ENCODE data around the gene C7orf57.

The C7orf57 gene

GRCh38 chr7:48058990-48059389 is 23.6 kb downstream of the C7orf57 start:
- H3K4me1 ChIP-seq (ENCODE audit: control extremely low read depth in 1 of 4, control insufficient read depth in 4 of 4, insufficient read depth in 4 of 4, low read length in 3 of 4): peaks cover 0 to 2% (median 0%) of the 10 kb centered on the region in 4 experiments
- POLR2A ChIA-PET: no interaction called here

GRCh38 chr7:48059706-48060105 is 24.4 kb downstream of the C7orf57 start:
- CTCF ChIA-PET: no interaction called here
- WGBS (ENCODE audit: insufficient coverage): 100% methylated on average over 2 of the region's 5 CpGs
- POLR2A ChIA-PET: interaction anchor here (0.7 kb wide), 1 partner anchor 25 kb away, joined by 3 read pairs; no protein-coding TSS in a partner anchor

More at GRCh38 chr7:48058990-48059389, 23.6 kb downstream of the C7orf57 start:
- no peaks in the 10 kb centered on the region for H3K36me3 ChIP-seq (ENCODE audit: control insufficient read depth in 4 of 4, insufficient read depth in 4 of 4, low read length in 3 of 4)
- DNase-seq: no peak
- H3K27me3 ChIP-seq (replicated peaks in 2 of 5; ENCODE audit: control insufficient read depth in 4 of 5, insufficient read depth in 5 of 5, low read length in 4 of 5): no peaks in the 10 kb centered on the region
- 100% methylated on average over 2 of the region's 2 CpGs for WGBS (ENCODE audit: insufficient coverage)
- no peak overlapping the region for H3K27ac ChIP-seq (ENCODE audit: insufficient read depth in 1 of 2, low read depth in 1 of 2, low read length in 2 of 2, poor library complexity in 1 of 2, severe bottlenecking in 2 of 2)
- CTCF ChIA-PET: no interaction called here
- H3K9me3 ChIP-seq (ENCODE audit: control extremely low read depth in 1 of 5, control insufficient read depth in 4 of 5, insufficient read depth in 2 of 5, low read depth in 1 of 5, low read length in 4 of 5): peaks cover 0 to 2% (median 0%) of the 10 kb centered on the region in 5 experiments
- no peak overlapping the region for H3K4me3 ChIP-seq (ENCODE audit: control insufficient read depth in 1 of 7, extremely low read depth in 1 of 7, insufficient read depth in 4 of 7, low read depth in 2 of 7, low read length in 6 of 7)

GRCh38 chr7:48063985-48064384 is 28.6 kb downstream of the C7orf57 start:
- ChIA-PET CTCF (no interaction called here), POLR2A (no interaction called here)
- Histone ChIP-seq H3K27me3 (replicated peaks in 2 of 5; ENCODE audit: control insufficient read depth in 4 of 5, insufficient read depth in 5 of 5, low read length in 4 of 5) (no peaks in the 10 kb centered on the region), H3K9me3 (ENCODE audit: control extremely low read depth in 1 of 5, control insufficient read depth in 4 of 5, insufficient read depth in 2 of 5, low read depth in 1 of 5, low read length in 4 of 5) (peaks cover 0 to 2% (median 0%) of the 10 kb centered on the region in 5 experiments), H3K4me1 (ENCODE audit: control extremely low read depth in 1 of 4, control insufficient read depth in 4 of 4, insufficient read depth in 4 of 4, low read length in 3 of 4) (no peaks in the 10 kb centered on the region), H3K27ac (ENCODE audit: insufficient read depth in 1 of 2, low read depth in 1 of 2, low read length in 2 of 2, poor library complexity in 1 of 2, severe bottlenecking in 2 of 2) (no peak overlapping the region), H3K4me3 (ENCODE audit: control insufficient read depth in 1 of 7, extremely low read depth in 1 of 7, insufficient read depth in 4 of 7, low read depth in 2 of 7, low read length in 6 of 7) (no peak overlapping the region), H3K36me3 (ENCODE audit: control insufficient read depth in 4 of 4, insufficient read depth in 4 of 4, low read length in 3 of 4) (no peaks in the 10 kb centered on the region)
- DNase-seq: no peak
- 78% methylated on average over 1 of the region's 1 CpG for whole genome bisulfite sequencing (ENCODE audit: insufficient coverage)

More at GRCh38 chr7:48059706-48060105, 24.4 kb downstream of the C7orf57 start:
- Histone ChIP-seq H3K4me3 (ENCODE audit: control insufficient read depth in 1 of 7, extremely low read depth in 1 of 7, insufficient read depth in 4 of 7, low read depth in 2 of 7, low read length in 6 of 7) (no peak overlapping the region), H3K36me3 (ENCODE audit: control insufficient read depth in 4 of 4, insufficient read depth in 4 of 4, low read length in 3 of 4) (no peaks in the 10 kb centered on the region), H3K27ac (ENCODE audit: insufficient read depth in 1 of 2, low read depth in 1 of 2, low read length in 2 of 2, poor library complexity in 1 of 2, severe bottlenecking in 2 of 2) (no peak overlapping the region), H3K4me1 (ENCODE audit: control extremely low read depth in 1 of 4, control insufficient read depth in 4 of 4, insufficient read depth in 4 of 4, low read length in 3 of 4) (peaks cover 0 to 2% (median 0%) of the 10 kb centered on the region in 4 experiments), H3K9me3 (ENCODE audit: control extremely low read depth in 1 of 5, control insufficient read depth in 4 of 5, insufficient read depth in 2 of 5, low read depth in 1 of 5, low read length in 4 of 5) (peaks cover 0 to 2% (median 0%) of the 10 kb centered on the region in 5 experiments), H3K27me3 (replicated peaks in 2 of 5; ENCODE audit: control insufficient read depth in 4 of 5, insufficient read depth in 5 of 5, low read length in 4 of 5) (no peaks in the 10 kb centered on the region)
- DNase-seq: no peak

- Histone ChIP-seq H3K9me3 (ENCODE audit: control extremely low read depth in 1 of 5, control insufficient read depth in 4 of 5, insufficient read depth in 2 of 5, low read depth in 1 of 5, low read length in 4 of 5) (peaks cover 0 to 8% (median 0%) of the 10 kb centered on the region in 5 experiments), H3K27ac (ENCODE audit: insufficient read depth in 1 of 2, low read depth in 1 of 2, low read length in 2 of 2, poor library complexity in 1 of 2, severe bottlenecking in 2 of 2) (no peak overlapping the region), H3K4me1 (ENCODE audit: control extremely low read depth in 1 of 4, control insufficient read depth in 4 of 4, insufficient read depth in 4 of 4, low read length in 3 of 4) (no peaks in the 10 kb centered on the region), H3K36me3 (ENCODE audit: control insufficient read depth in 4 of 4, insufficient read depth in 4 of 4, low read length in 3 of 4) (no peaks in the 10 kb centered on the region), H3K27me3 (replicated peaks in 2 of 5; ENCODE audit: control insufficient read depth in 4 of 5, insufficient read depth in 5 of 5, low read length in 4 of 5) (no peaks in the 10 kb centered on the region), H3K4me3 (ENCODE audit: control insufficient read depth in 1 of 7, extremely low read depth in 1 of 7, insufficient read depth in 4 of 7, low read depth in 2 of 7, low read length in 6 of 7) (no peak overlapping the region)
- no peak for DNase-seq
- WGBS (ENCODE audit: insufficient coverage): no CpG with 5 or more reads among the region's 2 CpGs
- ChIA-PET POLR2A (no interaction called here), CTCF (no interaction called here)
Measured at GRCh38 chr7:48067475-48067874, 32.1 kb downstream of the C7orf57 start.

GRCh38 chr7:48074204-48074654 is 38.9 kb downstream of the C7orf57 start:
- CTCF ChIA-PET: interaction anchor here (1.6 kb wide), 1 partner anchor 11 kb away, joined by 4 read pairs; no protein-coding TSS in a partner anchor
- no peaks in the 10 kb centered on the region for H3K27me3 ChIP-seq (replicated peaks in 2 of 5; ENCODE audit: control insufficient read depth in 4 of 5, insufficient read depth in 5 of 5, low read length in 4 of 5)
- POLR2A ChIA-PET: no interaction called here
- no peak for DNase-seq
- H3K4me3 ChIP-seq (ENCODE audit: control insufficient read depth in 1 of 7, extremely low read depth in 1 of 7, insufficient read depth in 4 of 7, low read depth in 2 of 7, low read length in 6 of 7): no peak overlapping the region
- H3K9me3 ChIP-seq (ENCODE audit: control extremely low read depth in 1 of 5, control insufficient read depth in 4 of 5, insufficient read depth in 2 of 5, low read depth in 1 of 5, low read length in 4 of 5): peaks cover 0 to 6% (median 0%) of the 10 kb centered on the region in 5 experiments
- H3K27ac ChIP-seq (ENCODE audit: insufficient read depth in 1 of 2, low read depth in 1 of 2, low read length in 2 of 2, poor library complexity in 1 of 2, severe bottlenecking in 2 of 2): no peak overlapping the region
- no peaks in the 10 kb centered on the region for H3K36me3 ChIP-seq (ENCODE audit: control insufficient read depth in 4 of 4, insufficient read depth in 4 of 4, low read length in 3 of 4)
- no peaks in the 10 kb centered on the region for H3K4me1 ChIP-seq (ENCODE audit: control extremely low read depth in 1 of 4, control insufficient read depth in 4 of 4, insufficient read depth in 4 of 4, low read length in 3 of 4)

GRCh38 chr7:48077423-48077822 is 42.1 kb downstream of the C7orf57 start:
- ChIA-PET CTCF (interaction anchor here (0.7 kb wide), 1 partner anchor 89 kb away, joined by 3 read pairs; no protein-coding TSS in a partner anchor), POLR2A (no interaction called here)
- no peak for DNase-seq
- Histone ChIP-seq H3K36me3 (ENCODE audit: control insufficient read depth in 4 of 4, insufficient read depth in 4 of 4, low read length in 3 of 4) (no peaks in the 10 kb centered on the region), H3K9me3 (ENCODE audit: control extremely low read depth in 1 of 5, control insufficient read depth in 4 of 5, insufficient read depth in 2 of 5, low read depth in 1 of 5, low read length in 4 of 5) (no peaks in the 10 kb centered on the region), H3K4me3 (ENCODE audit: control insufficient read depth in 1 of 7, extremely low read depth in 1 of 7, insufficient read depth in 4 of 7, low read depth in 2 of 7, low read length in 6 of 7) (no peak overlapping the region), H3K4me1 (ENCODE audit: control extremely low read depth in 1 of 4, control insufficient read depth in 4 of 4, insufficient read depth in 4 of 4, low read length in 3 of 4) (no peaks in the 10 kb centered on the region), H3K27me3 (replicated peaks in 2 of 5; ENCODE audit: control insufficient read depth in 4 of 5, insufficient read depth in 5 of 5, low read length in 4 of 5) (no peaks in the 10 kb centered on the region), H3K27ac (ENCODE audit: insufficient read depth in 1 of 2, low read depth in 1 of 2, low read length in 2 of 2, poor library complexity in 1 of 2, severe bottlenecking in 2 of 2) (no peak overlapping the region)
- 67% methylated on average over 1 of the region's 1 CpG for WGBS (ENCODE audit: insufficient coverage)

GRCh38 chr7:48078470-48078869 is 43.1 kb downstream of the C7orf57 start:
- Histone ChIP-seq H3K27me3 (replicated peaks in 2 of 5; ENCODE audit: control insufficient read depth in 4 of 5, insufficient read depth in 5 of 5, low read length in 4 of 5) (no peaks in the 10 kb centered on the region), H3K4me1 (ENCODE audit: control extremely low read depth in 1 of 4, control insufficient read depth in 4 of 4, insufficient read depth in 4 of 4, low read length in 3 of 4) (no peaks in the 10 kb centered on the region), H3K36me3 (ENCODE audit: control insufficient read depth in 4 of 4, insufficient read depth in 4 of 4, low read length in 3 of 4) (no peaks in the 10 kb centered on the region), H3K4me3 (ENCODE audit: control insufficient read depth in 1 of 7, extremely low read depth in 1 of 7, insufficient read depth in 4 of 7, low read depth in 2 of 7, low read length in 6 of 7) (no peak overlapping the region), H3K27ac (ENCODE audit: insufficient read depth in 1 of 2, low read depth in 1 of 2, low read length in 2 of 2, poor library complexity in 1 of 2, severe bottlenecking in 2 of 2) (no peak overlapping the region), H3K9me3 (ENCODE audit: control extremely low read depth in 1 of 5, control insufficient read depth in 4 of 5, insufficient read depth in 2 of 5, low read depth in 1 of 5, low read length in 4 of 5) (no peaks in the 10 kb centered on the region)
- DNase-seq: no peak
- ChIA-PET CTCF (interaction anchor here (1.2 kb wide), 1 partner anchor 87 kb away, joined by 3 read pairs; no protein-coding TSS in a partner anchor), POLR2A (no interaction called here)
- 100% methylated on average over 1 of the region's 2 CpGs for WGBS (ENCODE audit: insufficient coverage)
